ENCODE data around the gene ZDHHC8.

ZDHHC8 gene

GRCh38 chr22:20178915-20179227 is 47.3 kb downstream of the ZDHHC8 start:
- TF ChIP-seq, protein P1, sequence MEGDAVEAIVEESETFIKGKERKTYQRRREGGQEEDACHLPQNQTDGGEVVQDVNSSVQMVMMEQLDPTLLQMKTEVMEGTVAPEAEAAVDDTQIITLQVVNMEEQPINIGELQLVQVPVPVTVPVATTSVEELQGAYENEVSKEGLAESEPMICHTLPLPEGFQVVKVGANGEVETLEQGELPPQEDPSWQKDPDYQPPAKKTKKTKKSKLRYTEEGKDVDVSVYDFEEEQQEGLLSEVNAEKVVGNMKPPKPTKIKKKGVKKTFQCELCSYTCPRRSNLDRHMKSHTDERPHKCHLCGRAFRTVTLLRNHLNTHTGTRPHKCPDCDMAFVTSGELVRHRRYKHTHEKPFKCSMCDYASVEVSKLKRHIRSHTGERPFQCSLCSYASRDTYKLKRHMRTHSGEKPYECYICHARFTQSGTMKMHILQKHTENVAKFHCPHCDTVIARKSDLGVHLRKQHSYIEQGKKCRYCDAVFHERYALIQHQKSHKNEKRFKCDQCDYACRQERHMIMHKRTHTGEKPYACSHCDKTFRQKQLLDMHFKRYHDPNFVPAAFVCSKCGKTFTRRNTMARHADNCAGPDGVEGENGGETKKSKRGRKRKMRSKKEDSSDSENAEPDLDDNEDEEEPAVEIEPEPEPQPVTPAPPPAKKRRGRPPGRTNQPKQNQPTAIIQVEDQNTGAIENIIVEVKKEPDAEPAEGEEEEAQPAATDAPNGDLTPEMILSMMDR (IDR thresholded peaks at IDR 0.05; ENCODE audit: control extremely low read depth, extremely low read depth, low read depth, missing control alignments): no peak
- DNase-seq (ENCODE audit: extremely low spot score): no peak
- ChIA-PET POLR2A (no interaction called here), CTCF (no interaction called here)

GRCh38 chr22:20179455-20180244 is 48.0 kb downstream of the ZDHHC8 start:
- ChIA-PET POLR2A (no interaction called here), CTCF (no interaction called here)
- DNase-seq (ENCODE audit: extremely low spot score): no peak
- TF ChIP-seq, protein P1 (IDR thresholded peaks at IDR 0.05; ENCODE audit: control extremely low read depth, extremely low read depth, low read depth, missing control alignments): no peak

- POLR2A ChIA-PET: no interaction called here
- DNase-seq (ENCODE audit: extremely low spot score): no peak
- TF ChIP-seq, protein P1 (IDR thresholded peaks at IDR 0.05; ENCODE audit: control extremely low read depth, extremely low read depth, low read depth, missing control alignments): no peak
- CTCF ChIA-PET: no interaction called here
Observed at GRCh38 chr22:20180245-20180630, 48.6 kb downstream of the ZDHHC8 start.

- ChIA-PET CTCF (no interaction called here), POLR2A (no interaction called here)
- TF ChIP-seq, protein P1 (IDR thresholded peaks at IDR 0.05; ENCODE audit: control extremely low read depth, extremely low read depth, low read depth, missing control alignments): no peak
- DNase-seq (ENCODE audit: extremely low spot score): no peak
Observed at GRCh38 chr22:20180640-20181039, 49.0 kb downstream of the ZDHHC8 start.

- CTCF ChIA-PET: no interaction called here
- POLR2A ChIA-PET: no interaction called here
- DNase-seq (ENCODE audit: extremely low spot score): no peak
Observed at GRCh38 chr22:20181194-20181883, 49.7 kb downstream of the ZDHHC8 start.

GRCh38 chr22:20181884-20182236 is 50.3 kb downstream of the ZDHHC8 start:
- POLR2A ChIA-PET: no interaction called here
- DNase-seq (ENCODE audit: extremely low spot score): no peak
- CTCF ChIA-PET: no interaction called here
- TF ChIP-seq, protein P1 (IDR thresholded peaks at IDR 0.05; ENCODE audit: control extremely low read depth, extremely low read depth, low read depth, missing control alignments): no peak

More at GRCh38 chr22:20181194-20181883, 49.7 kb downstream of the ZDHHC8 start:
- TF ChIP-seq, protein P1 (IDR thresholded peaks at IDR 0.05; ENCODE audit: control extremely low read depth, extremely low read depth, low read depth, missing control alignments): no peak
